HK-2 (cell line): ENCODE measurements around the gene TOB2.

Source experiments
- DNase-seq: peaks from one replicate; pipeline ENCODE4 v3.0.0-alpha.2; 2018; ENCODE audit not compliant: unreplicated experiment

The TOB2 gene, protein sequence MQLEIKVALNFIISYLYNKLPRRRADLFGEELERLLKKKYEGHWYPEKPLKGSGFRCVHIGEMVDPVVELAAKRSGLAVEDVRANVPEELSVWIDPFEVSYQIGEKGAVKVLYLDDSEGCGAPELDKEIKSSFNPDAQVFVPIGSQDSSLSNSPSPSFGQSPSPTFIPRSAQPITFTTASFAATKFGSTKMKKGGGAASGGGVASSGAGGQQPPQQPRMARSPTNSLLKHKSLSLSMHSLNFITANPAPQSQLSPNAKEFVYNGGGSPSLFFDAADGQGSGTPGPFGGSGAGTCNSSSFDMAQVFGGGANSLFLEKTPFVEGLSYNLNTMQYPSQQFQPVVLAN

DNA sequence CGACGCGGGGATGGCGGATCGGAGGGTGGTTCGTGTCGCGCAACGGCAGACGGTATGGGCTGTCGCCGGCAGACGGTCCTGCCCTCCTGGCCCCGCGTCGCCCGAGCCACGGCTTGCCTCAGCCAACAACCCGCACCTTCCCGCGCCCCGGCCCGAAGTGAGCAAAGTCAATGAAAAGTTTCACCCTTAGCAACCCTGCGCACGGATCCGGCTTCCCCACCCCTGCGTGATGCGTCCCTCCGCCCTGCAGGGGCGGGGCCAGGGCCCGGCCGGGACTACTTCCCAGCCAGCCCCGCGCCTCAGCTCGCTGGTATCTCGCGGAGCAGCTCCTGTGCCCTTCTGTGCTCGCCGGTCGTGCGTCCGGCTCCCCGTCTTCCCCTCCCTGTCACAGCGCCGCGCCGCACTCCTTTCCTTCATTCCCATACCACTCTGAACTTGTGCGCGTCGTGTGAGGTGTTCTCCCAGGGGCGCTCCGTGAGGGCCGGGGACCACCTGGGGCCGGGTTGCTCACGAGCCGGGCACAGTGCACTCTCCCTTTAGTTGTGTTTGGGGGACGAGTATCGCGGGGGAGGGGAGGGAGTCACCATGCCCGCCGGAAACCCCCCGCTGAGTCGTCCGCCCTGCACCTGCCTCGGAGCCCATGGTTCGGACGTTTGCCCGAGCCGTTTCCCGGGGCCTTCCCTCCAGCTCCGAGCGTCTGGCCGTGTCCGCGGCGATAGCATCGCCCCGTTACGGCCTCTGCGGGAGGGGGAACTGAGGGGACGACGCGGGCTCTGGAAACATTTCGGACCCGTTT lies at the start of gene TOB2:
TOB2 (minus strand) TSS at position 163 of the 796 bp plus-strand sequence. CDS start 9,456 bp downstream, outside the sequence.
- DNase-seq, result peak; percentile 91

DNA sequence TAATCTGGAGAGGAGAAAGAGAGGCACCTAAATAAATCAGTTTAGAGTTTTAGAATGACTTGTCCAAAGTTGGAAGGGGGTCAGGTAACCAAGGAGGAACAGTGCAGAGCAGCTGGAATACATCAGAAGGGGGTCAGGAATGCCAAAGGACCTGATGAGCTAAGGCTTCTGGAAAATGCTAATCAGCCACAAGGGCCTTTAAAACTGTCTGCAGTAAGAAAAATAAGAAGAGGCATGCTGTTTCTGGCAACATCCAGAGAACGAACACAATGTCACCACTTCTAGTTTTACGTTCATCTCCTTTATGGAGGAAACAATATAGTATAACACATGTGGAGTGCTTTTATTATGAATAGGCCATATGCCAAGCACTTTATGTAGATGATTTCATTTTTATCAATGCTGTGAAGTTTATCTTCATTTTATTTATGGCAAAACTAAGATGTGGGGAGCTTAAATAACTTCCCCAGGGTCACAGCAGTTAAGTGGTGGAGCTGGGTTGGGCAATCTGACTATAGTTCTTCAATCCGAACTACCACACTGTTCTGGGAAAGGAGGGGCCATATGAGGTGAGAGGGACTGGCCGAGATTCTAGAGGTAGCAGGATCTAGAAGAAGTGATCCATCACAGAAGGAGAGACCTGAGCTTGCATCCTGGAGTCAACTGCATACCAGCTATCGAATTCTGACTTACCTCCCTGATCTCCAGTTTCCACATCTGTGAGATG lies 44.9 kb upstream of the TOB2 start:
- no peak for DNase-seq

- no peak for DNase-seq
These were observed 42.2 kb upstream of the TOB2 start for GRCh38 chr22:41488596-41489385.

DNA sequence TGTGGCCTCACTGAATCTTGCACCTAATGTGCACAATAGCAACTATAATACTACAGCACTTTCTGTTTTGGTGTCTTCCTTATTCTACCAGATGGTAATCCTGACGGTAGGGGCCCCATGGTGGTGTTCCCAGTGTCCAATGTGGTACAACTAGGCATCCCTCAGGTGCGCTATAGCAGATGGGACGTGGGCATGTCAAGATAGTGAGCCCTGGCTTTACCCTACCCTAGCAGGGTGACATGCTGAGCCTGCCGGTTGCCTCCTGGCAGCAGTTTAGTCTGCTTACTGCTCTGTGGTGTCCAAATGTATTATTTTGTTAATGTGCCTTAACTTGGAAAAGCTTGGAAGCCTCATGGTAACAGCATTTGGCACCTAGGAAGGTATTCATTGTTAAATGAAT lies 41.5 kb upstream of the TOB2 start:
- no peak for DNase-seq

- DNase-seq, result no peak
These were observed 40.7 kb upstream of the TOB2 start for GRCh38 chr22:41487037-41487935.

- DNase-seq, result no peak
These were observed 38.4 kb upstream of the TOB2 start for GRCh38 chr22:41485033-41485432.

DNA sequence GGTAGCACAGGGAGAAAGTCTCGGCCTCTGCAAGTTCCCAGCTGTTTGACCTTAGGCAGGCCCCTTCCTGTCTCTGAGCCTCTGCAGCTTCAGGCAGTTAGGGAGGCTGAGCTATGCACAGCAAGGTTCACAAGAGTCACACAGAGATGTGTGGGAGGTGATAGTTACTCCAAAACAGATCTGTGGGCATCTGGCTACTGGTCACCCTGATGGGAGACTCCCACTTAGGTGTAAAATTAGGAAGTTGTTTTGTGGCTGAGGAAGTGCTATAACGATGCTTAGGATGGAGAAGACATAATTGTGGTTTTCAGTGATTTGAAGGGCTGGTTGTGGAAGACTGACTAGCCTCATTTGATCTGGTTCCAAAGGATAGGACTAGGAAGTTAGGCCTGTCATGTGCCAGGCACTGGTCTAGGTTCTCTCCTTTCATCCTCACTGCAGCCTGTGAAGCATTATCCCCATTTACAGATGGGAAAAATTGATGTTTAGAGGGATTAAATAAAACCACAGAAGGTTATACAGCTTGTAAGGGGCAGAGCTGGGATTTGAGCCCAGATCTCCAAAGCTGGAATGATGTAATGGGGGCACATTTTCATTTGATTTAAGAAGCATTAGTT lies 35.8 kb upstream of the TOB2 start:
- no peak for DNase-seq

GRCh38 chr22:41481925-41482318 lies 35.3 kb upstream of the TOB2 start:
- no peak for DNase-seq

DNA sequence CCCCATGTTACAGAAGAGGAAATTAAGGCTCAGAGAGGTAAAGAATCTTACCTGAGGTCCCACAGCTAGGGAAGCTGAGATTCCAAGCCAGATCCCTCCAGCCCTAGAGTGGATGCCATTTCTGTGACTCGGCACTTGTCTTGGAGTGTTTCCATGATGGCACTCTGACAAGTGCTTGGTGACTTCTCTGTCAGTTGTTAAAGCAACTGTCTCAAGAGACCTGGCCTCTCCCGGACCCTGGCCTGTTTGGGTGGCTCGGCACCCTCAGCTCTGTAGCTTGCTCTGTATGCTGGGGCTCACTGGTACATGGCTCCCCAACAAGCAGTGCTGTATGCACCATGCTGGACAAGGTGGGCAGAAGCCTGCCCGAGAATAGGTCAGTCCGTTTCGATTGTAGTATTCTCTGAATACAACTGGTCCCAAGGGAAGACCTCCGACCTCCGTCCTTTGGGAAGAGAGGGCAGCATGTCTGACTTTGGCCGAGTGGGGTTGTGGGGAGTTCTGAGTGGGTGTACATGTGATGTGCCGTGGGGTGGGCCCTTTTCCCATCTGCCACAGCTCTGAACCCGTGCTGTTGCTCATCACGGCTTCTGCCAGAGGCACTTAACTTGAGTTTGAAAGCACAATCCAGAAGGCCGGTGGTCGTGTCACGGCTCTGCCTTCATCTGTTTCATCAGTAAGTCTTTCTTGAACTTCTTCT lies 34.7 kb upstream of the TOB2 start:
- no peak for DNase-seq

DNA sequence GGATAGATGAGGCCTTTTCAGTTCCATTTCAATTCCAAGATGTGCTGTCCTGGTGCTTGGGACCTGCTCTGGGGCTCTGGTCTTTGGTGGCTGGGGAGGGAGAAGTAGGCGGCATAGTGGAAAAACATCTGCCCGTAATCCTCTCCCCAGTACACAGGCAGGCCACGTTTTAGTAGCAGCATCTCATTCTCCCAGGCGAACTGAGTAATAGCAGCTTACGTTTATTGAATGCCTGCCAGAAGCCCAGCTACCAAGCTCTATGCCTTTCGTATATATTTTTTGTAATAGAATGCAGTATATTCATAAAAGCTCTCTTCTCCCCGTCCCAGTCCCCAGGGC lies 33.8 kb upstream of the TOB2 start:
- DNase-seq, result no peak

DNA sequence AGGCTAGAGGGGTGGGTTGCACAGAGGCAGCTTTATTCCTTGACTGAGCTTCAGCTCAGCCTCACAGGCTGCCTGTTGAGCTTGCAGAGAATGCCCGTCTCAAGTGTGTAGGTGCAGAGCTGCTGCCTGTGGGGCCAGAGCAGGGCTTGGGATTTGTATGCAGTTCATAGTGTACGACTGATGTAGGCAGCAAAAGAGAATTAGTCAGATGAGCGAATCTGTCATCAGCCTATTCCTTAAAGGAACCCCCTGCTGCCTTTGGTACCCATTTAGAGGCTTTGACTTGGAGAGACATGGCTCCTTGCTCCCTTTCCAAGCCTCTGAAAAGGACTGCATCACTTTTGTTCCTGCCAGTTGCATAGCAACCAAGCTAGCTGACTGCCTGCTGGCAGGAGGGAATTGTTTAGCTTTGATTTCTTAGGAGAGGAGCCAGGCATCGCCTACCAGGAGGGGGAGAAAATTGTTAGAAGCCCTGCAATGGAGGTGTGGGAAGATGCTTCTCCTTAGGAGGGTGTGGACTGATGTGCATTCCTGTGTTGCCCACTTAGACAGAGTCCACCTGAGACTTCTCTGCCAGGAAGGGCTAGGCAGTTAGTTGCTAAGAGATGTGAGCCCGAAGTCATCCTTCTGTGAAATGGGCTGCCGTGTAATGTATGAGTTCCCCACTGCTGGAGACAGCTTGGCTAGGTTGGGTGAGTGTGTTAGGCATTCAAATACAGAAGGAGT lies 33.2 kb upstream of the TOB2 start:
- DNase-seq, result no peak

- DNase-seq, result no peak
These were observed 32.4 kb upstream of the TOB2 start for GRCh38 chr22:41478891-41479521.

- DNase-seq, result no peak
These were observed 31.9 kb upstream of the TOB2 start for GRCh38 chr22:41478473-41478872.

- no peak for DNase-seq
These were observed 28.4 kb upstream of the TOB2 start for GRCh38 chr22:41474872-41475451.

GRCh38 chr22:41471568-41471967 lies 25.0 kb upstream of the TOB2 start:
- DNase-seq, result no peak

- no peak for DNase-seq
These were observed 24.3 kb upstream of the TOB2 start for GRCh38 chr22:41470886-41471285.

DNA sequence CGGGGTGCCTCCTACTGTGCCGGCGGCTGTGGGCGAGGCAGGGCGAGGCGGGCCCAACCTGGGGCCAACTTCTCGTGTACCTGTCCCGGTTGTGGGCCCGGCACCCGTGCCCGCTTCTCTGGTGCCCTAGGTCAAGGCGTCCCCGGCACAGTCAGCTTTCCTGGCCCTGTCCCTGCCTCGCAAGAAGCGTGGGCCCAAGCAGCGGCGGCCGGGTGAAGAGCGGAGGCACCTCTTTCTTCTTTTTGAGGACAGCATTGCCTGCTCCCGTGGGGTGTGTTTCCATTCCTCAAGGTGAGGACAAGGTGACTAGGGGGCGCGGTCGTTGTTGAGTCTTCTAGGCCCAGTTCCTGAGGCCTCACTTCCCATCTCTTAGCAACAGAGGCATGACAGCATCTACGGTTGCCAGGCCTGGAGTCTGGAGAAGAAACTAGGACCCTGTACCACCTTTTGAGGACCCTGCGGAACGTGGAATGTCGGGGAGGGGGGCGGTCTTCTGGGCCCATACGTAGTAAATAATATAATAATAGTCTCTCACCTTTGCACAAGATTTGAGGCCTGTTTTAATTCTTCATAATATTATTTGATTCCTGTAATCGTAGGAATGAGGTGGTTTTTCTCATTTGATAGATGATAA lies 22.7 kb upstream of the TOB2 start:
- no peak for DNase-seq
